K562 (cell line): ENCODE measurements around the gene MND1.

ENCODE experiments used
- CBX3 ChIP-seq, 2 experiments: IDR thresholded peaks; 1 replicate in 1 of 2; 2 replicates in 1 of 2; pipeline ENCODE4 v1.6.1; 2012; ENCODE audit warnings: inconsistent platforms in 2 of 2, low read length in 2 of 2, borderline replicate concordance in 1 of 2, control low read depth in 1 of 2
- CREBBP ChIP-seq: IDR thresholded peaks from one replicate; pipeline ENCODE4 v1.6.1; 2012; ENCODE audit warnings: low read depth, mild to moderate bottlenecking, control low read depth, inconsistent platforms, low read length
- EGR1 ChIP-seq: fragments of 450-650 bp; conservative IDR thresholded peaks from 2 replicates; pipeline ENCODE4 v1.6.1; 2017; ENCODE audit warnings: mild to moderate bottlenecking
- JUNB ChIP-seq: fragments of 450-650 bp; formaldehyde crosslinking; conservative IDR thresholded peaks from 2 replicates; pipeline ENCODE4 v1.4.0; 2020; ENCODE audit warnings: mild to moderate bottlenecking
- KDM5B ChIP-seq: fragments of 200-600 bp; sonication (generic); IDR thresholded peaks from 2 replicates; pipeline ENCODE4 v1.6.1; 2012; ENCODE audit warnings: low read depth, mild to moderate bottlenecking, moderate library complexity, low read length, control low read depth, inconsistent platforms; ENCODE audit not compliant: insufficient replicate concordance
- MTA3 ChIP-seq: fragments of 450-650 bp; formaldehyde crosslinking; IDR thresholded peaks from 2 replicates; pipeline ENCODE4 v1.6.1; 2017; ENCODE audit warnings: mild to moderate bottlenecking, borderline replicate concordance
- PHF21A ChIP-seq: fragments of 450-650 bp; IDR thresholded peaks from 2 replicates; pipeline ENCODE4 v1.6.1; 2017; ENCODE audit warnings: low read depth, borderline replicate concordance
- SP2 ChIP-seq: IDR thresholded peaks from 2 replicates; pipeline ENCODE4 v1.6.1; 2011; ENCODE audit warnings: mild to moderate bottlenecking, low read depth, low read length, moderate library complexity; ENCODE audit not compliant: poor library complexity, severe bottlenecking; ENCODE audit errors: extremely low read depth
- SREBF2 ChIP-seq: sonication (generic); formaldehyde crosslinking; IDR thresholded peaks from 2 replicates; pipeline ENCODE4 v1.4.0; 2020; ENCODE audit warnings: mild to moderate bottlenecking, missing genetic modification reagents
- TCF3 ChIP-seq: sonication (generic); formaldehyde crosslinking; IDR thresholded peaks from 2 replicates; pipeline ENCODE4 v1.4.0; 2020; ENCODE audit warnings: mild to moderate bottlenecking, missing genetic modification reagents
- TF ChIP-seq, protein P1 (sequence below), 3 experiments: IDR thresholded peaks in 2 of 3; conservative IDR thresholded peaks in 1 of 3; 2 replicates each; pipeline ENCODE4 v1.5.1; 2011 to 2012; ENCODE audit warnings: low read length in 3 of 3, mild to moderate bottlenecking in 3 of 3, control low read depth in 2 of 3, improper control_type of control experiment in 1 of 3, inconsistent platforms in 1 of 3, low read depth in 1 of 3, mixed read lengths in 1 of 3, moderate library complexity in 1 of 3; ENCODE audit not compliant: insufficient read depth in 2 of 3
- TF ChIP-seq, protein P2 (sequence below), 2 experiments: IDR thresholded peaks; 2 replicates each; pipeline ENCODE4 v1.6.1; 2012; ENCODE audit warnings: improper control_type of control experiment in 2 of 2, low read depth in 2 of 2, low read length in 2 of 2, borderline replicate concordance in 1 of 2

DNA sequence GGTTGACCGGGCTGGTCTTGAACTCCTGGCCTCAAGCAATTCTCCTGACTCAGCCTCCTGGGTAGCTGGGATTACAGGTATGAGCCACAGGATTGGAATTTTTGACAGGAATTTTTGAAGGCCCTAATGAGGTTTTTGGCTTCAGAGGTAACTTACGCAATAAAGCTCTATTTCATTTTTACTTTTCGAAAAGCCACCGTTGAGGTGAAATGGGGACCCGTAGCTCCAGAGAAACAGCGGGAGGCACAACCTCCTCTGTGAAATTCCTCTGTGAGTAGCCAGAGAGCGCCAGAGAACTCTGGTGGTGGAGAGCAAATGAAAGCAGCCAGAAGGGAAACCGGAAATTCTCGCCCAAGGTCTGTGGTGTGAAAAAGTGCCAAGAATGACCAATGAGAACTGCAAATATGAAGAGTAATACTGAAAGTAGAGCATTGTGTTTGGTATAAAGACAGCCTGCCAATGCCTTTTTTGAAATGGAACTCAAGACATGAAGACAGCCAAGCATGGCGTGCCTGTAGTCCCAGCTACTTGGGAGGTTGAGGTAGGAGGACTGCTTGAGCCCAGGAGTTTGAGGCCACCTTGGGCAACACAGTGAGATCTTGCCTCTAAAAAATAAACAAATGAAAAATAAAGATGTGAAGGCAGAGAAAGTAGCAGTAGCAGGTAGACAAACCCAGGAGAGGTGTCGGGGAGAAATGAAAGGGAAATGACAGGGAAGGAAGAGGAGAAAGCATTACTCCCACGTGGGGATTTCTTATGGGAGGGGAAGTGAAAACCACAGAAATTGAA is 88.7 kb downstream of the MND1 start:
- TF ChIP-seq SP2 (no peak), PHF21A (no peak), TCF3 (CRISPR knock-in tag) (no peak), MTA3 (no peak; the same call in 1 of the 2 replicates), JUNB (CRISPR knock-in tag) (no peak), SREBF2 (CRISPR knock-in tag) (no peak), CREBBP (no peak), KDM5B (no peak), EGR1 (no peak), CBX3 (IDR thresholded peaks at IDR 0.05; ENCODE audit: borderline replicate concordance in 1 of 2, low read length in 2 of 2) (peak in 1 of 2 experiments; percentile 82; a peak in 1 of 3 replicates)
- TF ChIP-seq, protein P1, sequence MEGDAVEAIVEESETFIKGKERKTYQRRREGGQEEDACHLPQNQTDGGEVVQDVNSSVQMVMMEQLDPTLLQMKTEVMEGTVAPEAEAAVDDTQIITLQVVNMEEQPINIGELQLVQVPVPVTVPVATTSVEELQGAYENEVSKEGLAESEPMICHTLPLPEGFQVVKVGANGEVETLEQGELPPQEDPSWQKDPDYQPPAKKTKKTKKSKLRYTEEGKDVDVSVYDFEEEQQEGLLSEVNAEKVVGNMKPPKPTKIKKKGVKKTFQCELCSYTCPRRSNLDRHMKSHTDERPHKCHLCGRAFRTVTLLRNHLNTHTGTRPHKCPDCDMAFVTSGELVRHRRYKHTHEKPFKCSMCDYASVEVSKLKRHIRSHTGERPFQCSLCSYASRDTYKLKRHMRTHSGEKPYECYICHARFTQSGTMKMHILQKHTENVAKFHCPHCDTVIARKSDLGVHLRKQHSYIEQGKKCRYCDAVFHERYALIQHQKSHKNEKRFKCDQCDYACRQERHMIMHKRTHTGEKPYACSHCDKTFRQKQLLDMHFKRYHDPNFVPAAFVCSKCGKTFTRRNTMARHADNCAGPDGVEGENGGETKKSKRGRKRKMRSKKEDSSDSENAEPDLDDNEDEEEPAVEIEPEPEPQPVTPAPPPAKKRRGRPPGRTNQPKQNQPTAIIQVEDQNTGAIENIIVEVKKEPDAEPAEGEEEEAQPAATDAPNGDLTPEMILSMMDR (IDR thresholded peaks at IDR 0.05 in 2 of 3, conservative IDR thresholded peaks at IDR 0.05 in 1 of 3; ENCODE audit: insufficient read depth in 2 of 3, low read depth in 1 of 3, low read length in 3 of 3): peak; percentile 88 to 93 (median 88)
- TF ChIP-seq, protein P2, sequence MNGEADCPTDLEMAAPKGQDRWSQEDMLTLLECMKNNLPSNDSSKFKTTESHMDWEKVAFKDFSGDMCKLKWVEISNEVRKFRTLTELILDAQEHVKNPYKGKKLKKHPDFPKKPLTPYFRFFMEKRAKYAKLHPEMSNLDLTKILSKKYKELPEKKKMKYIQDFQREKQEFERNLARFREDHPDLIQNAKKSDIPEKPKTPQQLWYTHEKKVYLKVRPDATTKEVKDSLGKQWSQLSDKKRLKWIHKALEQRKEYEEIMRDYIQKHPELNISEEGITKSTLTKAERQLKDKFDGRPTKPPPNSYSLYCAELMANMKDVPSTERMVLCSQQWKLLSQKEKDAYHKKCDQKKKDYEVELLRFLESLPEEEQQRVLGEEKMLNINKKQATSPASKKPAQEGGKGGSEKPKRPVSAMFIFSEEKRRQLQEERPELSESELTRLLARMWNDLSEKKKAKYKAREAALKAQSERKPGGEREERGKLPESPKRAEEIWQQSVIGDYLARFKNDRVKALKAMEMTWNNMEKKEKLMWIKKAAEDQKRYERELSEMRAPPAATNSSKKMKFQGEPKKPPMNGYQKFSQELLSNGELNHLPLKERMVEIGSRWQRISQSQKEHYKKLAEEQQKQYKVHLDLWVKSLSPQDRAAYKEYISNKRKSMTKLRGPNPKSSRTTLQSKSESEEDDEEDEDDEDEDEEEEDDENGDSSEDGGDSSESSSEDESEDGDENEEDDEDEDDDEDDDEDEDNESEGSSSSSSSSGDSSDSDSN (IDR thresholded peaks at IDR 0.05; ENCODE audit: borderline replicate concordance in 1 of 2, low read depth in 2 of 2, low read length in 2 of 2): no peak
